Endothelial cell of umbilical vein (primary cell): Measurements from ENCODE around the gene H1-8. TPM values are rescaled to one million over a fixed set of nuclear protein-coding genes. Genes with fewer than 3 reads are reported as not detected.

Source experiments
- BruUV-seq: library from RNA; stranded (reverse); fragments of 400-500 nt; replicated peaks from 2 replicates; lab custom pipeline; 2021; lab: Mats Ljungman, UMichigan
- CTCF ChIA-PET: fragments of 300-600, 350-600 bp; sonication (Branson Sonifier 250); formaldehyde crosslinking; loops from one replicate; lab custom pipeline; 2021; ENCODE audit warnings: antibody characterized with exemption, inconsistent platforms; lab: Charles Lee
- POLR2A ChIA-PET: fragments of 300-600, 350-600 bp; sonication (Branson Sonifier 250); formaldehyde crosslinking; loops from one replicate; lab custom pipeline; 2021; ENCODE audit warnings: antibody characterized with exemption, inconsistent platforms; lab: Charles Lee
- DNase-seq: peaks from one replicate; pipeline ENCODE4 v3.0.0-alpha.2; 2011; ENCODE audit warnings: low read depth, low spot score
- FAIRE-seq: peaks from 2 replicates; lab custom pipeline; 2011; peaks lifted over from hg19 to GRCh38; lab: Jason Lieb, UNC
- H2AFZ ChIP-seq: 2 replicates; pipeline ENCODE4 v1.6.0; 2012; ENCODE audit warnings: low read depth, low read length, control low read depth, inconsistent platforms
- H3K27ac ChIP-seq: 2 replicates; pipeline ENCODE4 v1.5.1; 2011; ENCODE audit warnings: low read depth, mild to moderate bottlenecking, control low read depth, low read length, moderate library complexity; ENCODE audit not compliant: insufficient read depth
- H3K27me3 ChIP-seq, 2 experiments: 2 replicates each; pipeline versions ENCODE4 v1.6.0 to v1.6.1; 2011; ENCODE audit warnings: low read length in 2 of 2, mixed read lengths in 1 of 2; ENCODE audit not compliant: control insufficient read depth in 2 of 2, insufficient read depth in 2 of 2
- H3K36me3 ChIP-seq, 2 experiments: 2 replicates in 1 of 2; 3 replicates in 1 of 2; pipeline ENCODE4 v1.5.1; 2011; ENCODE audit warnings: low read length in 2 of 2, mild to moderate bottlenecking in 1 of 2, moderate library complexity in 1 of 2; ENCODE audit not compliant: control insufficient read depth in 2 of 2, insufficient read depth in 2 of 2; ENCODE audit errors: extremely low read depth in 1 of 2
- H3K4me1 ChIP-seq: 3 replicates; pipeline ENCODE4 v1.5.1; 2011; ENCODE audit warnings: mild to moderate bottlenecking, low read length; ENCODE audit not compliant: control insufficient read depth, insufficient read depth; ENCODE audit errors: extremely low read depth
- H3K4me2 ChIP-seq: 2 replicates; pipeline ENCODE4 v1.6.1; 2011; ENCODE audit warnings: low read length, control low read depth, mixed read lengths; ENCODE audit not compliant: insufficient read depth
- H3K4me3 ChIP-seq, 3 experiments: fragments of 200-600 bp in 1 of 3; sonication (generic), shearing (Covaris generic) in 1 of 3; replicated peaks in 1 of 3; 2 replicates each; pipeline ENCODE4 v1.5.1; 2011 to 2016; ENCODE audit warnings: control low read depth in 3 of 3, low read length in 3 of 3, mild to moderate bottlenecking in 2 of 3, inconsistent platforms in 1 of 3, low read depth in 1 of 3, moderate library complexity in 1 of 3; ENCODE audit not compliant: insufficient read depth in 1 of 3
- H3K79me2 ChIP-seq: 2 replicates; pipeline ENCODE4 v1.6.0; 2012; ENCODE audit warnings: low read length, inconsistent platforms; ENCODE audit not compliant: control insufficient read depth, insufficient read depth
- H3K9ac ChIP-seq: replicated peaks from 2 replicates; pipeline ENCODE3; 2011; ENCODE audit warnings: low read length, control low read depth; ENCODE audit not compliant: insufficient read depth; ENCODE audit errors: extremely low read depth
- H3K9me1 ChIP-seq: replicated peaks from 3 replicates; pipeline ENCODE4 v1.6.0; 2011; ENCODE audit warnings: mild to moderate bottlenecking, low read length; ENCODE audit not compliant: control insufficient read depth, insufficient read depth; ENCODE audit errors: extremely low read depth
- H3K9me3 ChIP-seq: replicated peaks from 2 replicates; pipeline ENCODE4 v1.5.1; 2012; ENCODE audit warnings: low read length, inconsistent platforms; ENCODE audit not compliant: control insufficient read depth, insufficient read depth
- H4K20me1 ChIP-seq: replicated peaks from 2 replicates; pipeline ENCODE3; 2011; ENCODE audit warnings: mild to moderate bottlenecking, low read length; ENCODE audit not compliant: control insufficient read depth, insufficient read depth; ENCODE audit errors: extremely low read depth
- EZH2 ChIP-seq: IDR thresholded peaks from 2 replicates; pipeline ENCODE4 v1.6.1; 2012; ENCODE audit warnings: borderline replicate concordance, low read depth, mild to moderate bottlenecking, moderate library complexity, low read length, inconsistent platforms; ENCODE audit not compliant: severe bottlenecking
- FOS ChIP-seq: IDR thresholded peaks from 2 replicates; pipeline ENCODE4 v1.6.1; 2011; ENCODE audit warnings: mild to moderate bottlenecking, low read length, moderate library complexity, borderline replicate concordance; ENCODE audit not compliant: insufficient read depth
- GATA2 ChIP-seq: IDR thresholded peaks from 2 replicates; pipeline ENCODE4 v1.7.0; 2011; ENCODE audit warnings: low read depth, mild to moderate bottlenecking, moderate library complexity, mixed read lengths, low read length; ENCODE audit not compliant: insufficient read length, insufficient read depth
- JUN ChIP-seq: IDR thresholded peaks from 2 replicates; pipeline ENCODE4 v1.6.1; 2011; ENCODE audit warnings: borderline replicate concordance, low read depth; ENCODE audit not compliant: insufficient read length, insufficient read depth
- MAX ChIP-seq: IDR thresholded peaks from 2 replicates; pipeline ENCODE4 v1.6.1; 2011; ENCODE audit not compliant: insufficient read depth, insufficient read length
- MYC ChIP-seq: IDR thresholded peaks from one replicate; pipeline ENCODE4 v1.6.1; 2011; ENCODE audit warnings: mild to moderate bottlenecking, low read depth, low read length
- POLR2A ChIP-seq: IDR thresholded peaks from 2 replicates; pipeline ENCODE4 v1.6.1; 2012; ENCODE audit warnings: low read depth, mild to moderate bottlenecking, control low read depth, low read length
- POLR2AphosphoS5 ChIP-seq: IDR thresholded peaks from 2 replicates; pipeline ENCODE4 v1.6.1; 2012; ENCODE audit warnings: low read depth, mild to moderate bottlenecking, control low read depth, low read length, moderate library complexity; ENCODE audit not compliant: insufficient read depth
- dilution Hi-C: fragments of 300-500 bp; cut with MboI; formaldehyde crosslinking; loops from one replicate; pipeline ENCODE4 v1.15.0; 2019; ENCODE audit warnings: low sequenced_read_pairs; ENCODE audit not compliant: extremely low pct_ligation_motif_present
- intact Hi-C: fragments of 100-400 bp; cut with micrococcal nuclease; formaldehyde crosslinking; loops from one replicate; pipeline ENCODE4 v1.10.0; 2022
- polyA plus RNA-seq, 4 experiments: library from polyadenylated mRNA; depleted of rRNA in 3 of 4; stranded (reverse) in 3 of 4; unstranded in 1 of 4; fragments of >200 nt; gene quantifications; 2 replicates each; pipeline versions ENCODE4 v1.2.1 to v1.2.3, GENCODE V29; 2011 to 2012; ENCODE audit warnings: missing spikeins in 1 of 4
- total RNA-seq: library from RNA; stranded (reverse); gene quantifications from 2 replicates; pipeline ENCODE4 v1.2.3, GENCODE V29; 2021
- TF ChIP-seq, protein P1 (sequence below), 2 donors: IDR thresholded peaks; 1 replicate in 1 of 2; 2 replicates in 1 of 2; pipeline ENCODE4 v1.5.1; 2011; ENCODE audit warnings: low read length in 2 of 2, mild to moderate bottlenecking in 2 of 2, moderate library complexity in 2 of 2, control low read depth in 1 of 2, inconsistent platforms in 1 of 2, low read depth in 1 of 2; ENCODE audit not compliant: insufficient read depth in 1 of 2; ENCODE audit errors: extremely low read depth in 1 of 2

Gene H1-8
- total and polyA plus RNA-seq, 2 donors (not counting 3 experiments of a cell fraction or from before 2014, with no cell fraction given), result not detected

- H3K4me2 ChIP-seq, result no peak overlapping the region
- POLR2A ChIA-PET, result no interaction called here
- no peak for DNase-seq
- FAIRE-seq, result no peak
- no peaks in the 10 kb centered on the region for H3K27me3 ChIP-seq
- dilution Hi-C loops (no loop called here), intact Hi-C loops (no loop called here)
- H4K20me1 ChIP-seq, result no peaks in the 10 kb centered on the region
- H3K27ac ChIP-seq, result no peak overlapping the region
- no peaks in the 10 kb centered on the region for H3K36me3 ChIP-seq
- H3K9me3 ChIP-seq, result no peaks in the 10 kb centered on the region
- no peaks in the 10 kb centered on the region for H3K79me2 ChIP-seq
- CTCF ChIA-PET, result interaction anchor here (0.8 to 1.5 kb wide), 7 partner anchors 9 to 45 kb away, joined by 3 to 8 read pairs (median 3); partner anchors contain the start of gene H1-8
- no peak overlapping the region for H2AFZ ChIP-seq
- BruUV-seq, result no TSS peak
- no peak for TF ChIP-seq JUN
- TF ChIP-seq, protein P1, sequence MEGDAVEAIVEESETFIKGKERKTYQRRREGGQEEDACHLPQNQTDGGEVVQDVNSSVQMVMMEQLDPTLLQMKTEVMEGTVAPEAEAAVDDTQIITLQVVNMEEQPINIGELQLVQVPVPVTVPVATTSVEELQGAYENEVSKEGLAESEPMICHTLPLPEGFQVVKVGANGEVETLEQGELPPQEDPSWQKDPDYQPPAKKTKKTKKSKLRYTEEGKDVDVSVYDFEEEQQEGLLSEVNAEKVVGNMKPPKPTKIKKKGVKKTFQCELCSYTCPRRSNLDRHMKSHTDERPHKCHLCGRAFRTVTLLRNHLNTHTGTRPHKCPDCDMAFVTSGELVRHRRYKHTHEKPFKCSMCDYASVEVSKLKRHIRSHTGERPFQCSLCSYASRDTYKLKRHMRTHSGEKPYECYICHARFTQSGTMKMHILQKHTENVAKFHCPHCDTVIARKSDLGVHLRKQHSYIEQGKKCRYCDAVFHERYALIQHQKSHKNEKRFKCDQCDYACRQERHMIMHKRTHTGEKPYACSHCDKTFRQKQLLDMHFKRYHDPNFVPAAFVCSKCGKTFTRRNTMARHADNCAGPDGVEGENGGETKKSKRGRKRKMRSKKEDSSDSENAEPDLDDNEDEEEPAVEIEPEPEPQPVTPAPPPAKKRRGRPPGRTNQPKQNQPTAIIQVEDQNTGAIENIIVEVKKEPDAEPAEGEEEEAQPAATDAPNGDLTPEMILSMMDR (IDR thresholded peaks at IDR 0.05; ENCODE audit: extremely low read depth in 1 of 2, insufficient read depth in 1 of 2, low read depth in 1 of 2, low read length in 2 of 2), result no peak
- no peak for TF ChIP-seq MYC
- TF ChIP-seq GATA2, result no peak
- no peak for TF ChIP-seq POLR2AphosphoS5
- TF ChIP-seq MAX, result no peak
- no peak for TF ChIP-seq POLR2A
- TF ChIP-seq EZH2, result no peak
- no peak for TF ChIP-seq FOS
- H3K9ac ChIP-seq, result no peak overlapping the region
- H3K9me1 ChIP-seq, result no peaks in the 10 kb centered on the region
- H3K4me3 ChIP-seq, result no peak overlapping the region
- peaks cover 3% of the 10 kb centered on the region for H3K4me1 ChIP-seq
These were observed 7.9 kb upstream of the H1-8 start for GRCh38 chr3:129535075-129535474.
